Measurements from ENCODE around the gene WASF2. TPM values are rescaled to one million over a fixed set of nuclear protein-coding genes. Genes with fewer than 3 reads are reported as not detected.

Gene WASF2
- total RNA-seq, 1 experiment from 2014 or later = 104 TPM

Other genes with a start within 250 kb of the WASF2 start
- 24.9 to 29.8 TPM (median 28.7 TPM) in 3 replicates for gene TMEM222, start 168.0 kb downstream of the WASF2 start, total RNA-seq (2021)
- gene SYTL1, start 148.1 kb downstream of the WASF2 start, total RNA-seq (2021) = 18.0 to 19.7 TPM (median 18.5 TPM) in 3 replicates
- gene MAP3K6, start 123.2 kb downstream of the WASF2 start, total RNA-seq (2021) = 13.3 to 15.0 TPM (median 14.0 TPM) in 3 replicates
- gene FCN3, start 115.3 kb downstream of the WASF2 start, total RNA-seq (2021) = 0.98 to 1.6 TPM (median 1.3 TPM) in 3 replicates
- gene CD164L2, start 106.8 kb downstream of the WASF2 start, total RNA-seq (2021) = 3.0 to 5.5 TPM (median 4.3 TPM) in 3 replicates
- gene GPR3, start 97.5 kb downstream of the WASF2 start, total RNA-seq (2021) = 7.8 to 12.4 TPM (median 7.8 TPM) in 3 replicates
- 31.6 to 49.0 TPM (median 32.6 TPM) in 3 replicates for gene AHDC1, start 114.0 kb upstream of the WASF2 start, total RNA-seq (2021)
- gene FGR, start 145.0 kb upstream of the WASF2 start, total RNA-seq (2021) = 0.30 to 0.77 TPM (median 0.46 TPM) in 3 replicates
- gene IFI6, start 182.0 kb upstream of the WASF2 start, total RNA-seq (2021) = 4.5 to 9.4 TPM (median 6.4 TPM) in 3 replicates
- gene FAM76A, start 235.8 kb upstream of the WASF2 start, total RNA-seq (2021) = 12.5 to 14.5 TPM (median 12.8 TPM) in 3 replicates

All from WTC11 (cell line).